T-helper 1 cell treated with Interleukin-12 subunit alpha and Interleukin-12 subunit beta and Interleukin-4 antibody, amounts not matched to agents 30 ng/mL and 1 ng/mL, for 36 hours (primary cell): Measurements from ENCODE around the gene TSPY2. TPM values are rescaled to one million over a fixed set of nuclear protein-coding genes. Genes with fewer than 3 reads are reported as not detected.
"Not testable (repeated sequence)": the region's sequence is repeated elsewhere in the genome, so short reads cannot be mapped to it uniquely, and the experiment has no call there.

Experiments used
- intact Hi-C: fragments of 100-400 bp; cut with micrococcal nuclease; formaldehyde crosslinking; loops from one replicate; pipeline ENCODE4 v1.15.1; 2024
- total RNA-seq: library from RNA; stranded (reverse); gene quantifications from 2 replicates; pipeline ENCODE4 v1.2.3, GENCODE V29; 2022

Gene TSPY2
- not detected in 2 replicates for total RNA-seq

GRCh38 chrY:6245923-6246322 lies at the start of gene TSPY2:
Gene TSPY2 (plus strand): TSS chrY:6246223. CDS start chrY:6246269, 46 bp downstream.
- intact Hi-C loops: not testable (repeated sequence)

- intact Hi-C loops: not testable (repeated sequence)
Measured at GRCh38 chrY:6209565-6209964, 36.5 kb upstream of the TSPY2 start.

GRCh38 chrY:6217045-6217444 lies 29.0 kb upstream of the TSPY2 start:
- intact Hi-C loops: not testable (repeated sequence)

GRCh38 chrY:6269839-6270238 lies 23.8 kb downstream of the TSPY2 start:
- intact Hi-C loops: not testable (repeated sequence)
